ENCODE measurements around the gene CAMK1D.
"Not testable (repeated sequence)": the region's sequence is repeated elsewhere in the genome, so short reads cannot be mapped to it uniquely, and the experiment has no call there.

Gene CAMK1D

GRCh38 chr10:12470719-12471118, 121.4 kb downstream of the CAMK1D start:
- DNase-seq: no peak

DNA sequence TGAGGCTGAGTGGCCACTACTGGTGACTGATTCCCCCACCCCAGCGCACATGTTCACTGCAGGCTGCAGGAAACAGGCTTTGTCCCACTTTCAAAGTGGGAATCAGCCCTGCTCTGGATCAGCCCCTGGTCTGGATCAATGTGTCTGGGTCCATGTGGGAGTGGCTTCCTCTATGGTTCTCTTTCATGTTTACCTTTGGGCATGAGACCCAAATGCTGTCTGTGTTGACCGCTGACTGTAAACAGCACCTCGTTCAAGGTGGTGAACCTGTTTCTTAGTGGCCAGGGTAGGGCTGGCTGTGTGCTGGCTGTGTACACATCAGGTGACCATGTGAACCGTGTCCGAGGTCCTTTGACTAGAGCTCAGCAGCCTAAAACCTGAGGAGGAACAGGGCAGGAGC, 121.8 kb downstream of the CAMK1D start:
- DNase-seq: no peak

DNA sequence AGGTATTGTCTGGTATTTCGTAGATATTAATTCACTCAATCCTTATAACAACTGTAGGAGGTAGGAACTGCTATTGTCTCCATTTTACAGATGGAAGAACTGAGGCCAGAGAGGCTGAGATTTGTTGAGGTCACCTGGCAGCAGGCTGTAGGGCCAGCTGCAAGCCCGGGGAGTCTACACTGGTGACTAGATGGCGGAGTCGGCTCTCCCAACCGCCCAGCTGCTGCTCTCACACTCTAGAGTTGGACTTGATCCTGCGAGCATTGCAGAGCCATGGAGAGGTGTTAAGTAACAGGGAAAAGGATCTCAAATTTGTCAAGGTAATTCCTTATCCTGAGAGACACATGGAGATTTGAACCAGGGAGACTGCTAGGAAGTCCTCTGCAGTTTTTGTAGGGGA, 124.1 kb downstream of the CAMK1D start:
- no peak for DNase-seq

- DNase-seq: no peak
These were observed 125.5 kb downstream of the CAMK1D start for GRCh38 chr10:12474727-12475412.

DNA sequence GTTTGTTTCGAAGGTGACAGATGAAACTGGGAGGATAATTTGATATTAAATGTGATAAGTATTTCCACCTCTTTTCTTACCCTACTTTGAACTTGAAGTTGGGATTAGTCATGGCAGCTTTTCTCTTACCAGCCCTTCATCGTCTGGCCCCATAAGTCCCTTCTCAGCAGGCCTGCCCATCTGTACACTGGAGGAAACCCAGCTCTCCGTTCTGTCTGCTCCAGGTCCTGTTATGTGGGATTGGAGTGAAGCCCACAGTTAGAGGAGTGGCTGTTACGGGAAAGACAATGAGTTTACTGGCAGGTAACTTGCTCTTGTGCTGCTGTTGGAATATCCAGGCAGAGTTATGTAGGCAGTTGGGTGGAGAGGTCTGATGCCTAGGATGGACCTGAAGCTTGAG, 127.3 kb downstream of the CAMK1D start:
- no peak for DNase-seq

DNA sequence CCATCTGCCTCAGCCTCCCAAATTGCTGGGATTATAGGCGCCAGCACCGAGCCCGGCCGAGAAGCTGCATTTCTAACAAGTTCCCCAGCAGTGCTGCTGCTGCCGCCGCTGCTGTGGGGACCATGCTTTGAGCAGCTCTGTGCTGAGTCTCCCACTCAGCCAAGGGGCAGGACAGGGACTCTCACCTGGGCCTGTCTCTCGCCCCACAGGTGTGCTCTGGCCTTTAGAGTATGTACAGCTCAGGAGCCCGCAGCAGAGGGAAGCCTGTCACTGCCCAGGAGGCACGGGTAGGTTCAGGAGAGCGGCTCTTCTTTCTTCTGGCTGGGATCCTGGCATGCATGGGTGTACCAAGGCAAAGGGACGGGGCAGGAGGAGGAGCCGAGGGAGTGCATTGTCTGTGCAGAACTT, 130.1 kb downstream of the CAMK1D start:
- no peak for DNase-seq

- DNase-seq: no peak
These were observed 130.6 kb downstream of the CAMK1D start for GRCh38 chr10:12479924-12480323.

DNA sequence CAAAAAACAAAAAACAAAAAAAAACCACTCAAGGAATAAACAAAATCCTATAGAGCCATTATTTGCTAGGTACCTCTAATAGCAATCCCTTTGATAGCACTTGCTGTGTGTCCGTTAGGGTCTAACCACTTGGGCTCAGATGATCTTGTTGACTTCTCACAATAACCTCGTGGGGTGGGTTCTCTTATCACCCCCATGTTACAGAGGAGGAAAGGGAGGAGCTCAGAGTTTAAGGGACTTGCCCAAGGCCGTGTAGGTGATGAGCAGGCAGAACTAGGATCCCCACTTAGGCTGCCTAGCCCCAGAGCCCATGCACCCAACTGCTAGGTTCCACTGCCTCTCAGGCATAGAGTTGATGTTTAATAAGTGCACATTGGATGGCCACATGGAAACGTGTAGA, 131.1 kb downstream of the CAMK1D start:
- no peak for DNase-seq

DNA sequence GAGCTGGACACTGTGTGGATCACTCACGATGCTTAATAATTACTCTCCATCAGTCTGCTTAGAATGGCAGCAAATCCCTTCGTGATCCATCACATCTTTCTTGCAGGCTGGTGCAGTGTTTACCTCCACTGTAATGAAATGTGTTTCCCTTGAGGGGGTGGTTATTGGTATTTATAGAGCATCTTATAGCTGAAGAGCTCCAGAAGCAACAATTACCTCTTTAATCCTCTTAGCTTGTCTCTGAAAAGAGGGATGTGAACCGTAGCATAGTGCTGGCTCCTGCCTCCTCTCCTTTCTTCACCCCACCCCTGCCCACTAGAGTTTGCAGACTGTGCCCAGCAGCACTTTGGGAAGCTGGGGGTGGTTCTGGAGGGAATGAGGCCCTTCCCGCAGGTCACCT, 132.6 kb downstream of the CAMK1D start:
- DNase-seq: no peak

DNA sequence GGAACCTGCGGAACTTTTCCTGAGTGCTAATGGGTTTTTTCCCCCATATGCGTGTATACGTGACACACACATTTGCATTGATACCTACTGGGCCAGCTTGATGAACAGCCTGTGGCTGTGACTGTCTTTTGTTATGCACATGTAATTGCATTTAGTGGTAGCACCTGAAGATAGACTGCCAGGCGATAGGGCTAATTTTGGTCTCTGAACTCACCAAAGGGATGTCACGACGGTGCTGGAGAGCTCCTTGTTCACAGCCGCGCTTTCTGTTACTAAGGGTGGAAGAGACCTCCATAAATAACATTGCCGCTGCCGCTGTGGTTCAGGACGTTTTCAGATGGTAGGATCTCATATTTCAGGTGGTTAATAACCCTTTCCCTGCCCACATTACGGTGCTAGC, 133.2 kb downstream of the CAMK1D start:
- no peak for DNase-seq

GRCh38 chr10:12484002-12484918, 134.9 kb downstream of the CAMK1D start:
- DNase-seq: no peak

- peak in 2 of 5 experiments; percentile 10 to 46 for DNase-seq
These were observed 135.8 kb downstream of the CAMK1D start for GRCh38 chr10:12484941-12485805.

DNA sequence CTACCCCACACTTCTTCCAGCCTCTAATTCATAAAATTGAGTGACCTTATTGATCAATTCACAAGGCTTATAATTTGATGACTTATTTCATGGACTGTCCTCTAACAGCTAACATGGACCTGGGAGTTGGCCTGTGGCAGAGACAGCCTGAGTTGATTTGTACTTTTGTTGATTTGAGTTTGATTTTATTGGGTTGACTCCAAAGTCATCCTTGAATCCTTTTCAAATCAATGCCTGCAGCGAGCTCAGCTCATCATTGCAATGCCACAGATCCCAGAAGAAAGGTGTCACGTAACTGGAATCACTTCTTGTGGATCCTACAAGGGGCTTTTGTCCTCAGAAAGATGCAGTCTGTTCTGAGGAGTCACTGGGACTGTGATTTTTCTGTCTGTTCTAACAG, 138.0 kb downstream of the CAMK1D start:
- no peak for DNase-seq

DNA sequence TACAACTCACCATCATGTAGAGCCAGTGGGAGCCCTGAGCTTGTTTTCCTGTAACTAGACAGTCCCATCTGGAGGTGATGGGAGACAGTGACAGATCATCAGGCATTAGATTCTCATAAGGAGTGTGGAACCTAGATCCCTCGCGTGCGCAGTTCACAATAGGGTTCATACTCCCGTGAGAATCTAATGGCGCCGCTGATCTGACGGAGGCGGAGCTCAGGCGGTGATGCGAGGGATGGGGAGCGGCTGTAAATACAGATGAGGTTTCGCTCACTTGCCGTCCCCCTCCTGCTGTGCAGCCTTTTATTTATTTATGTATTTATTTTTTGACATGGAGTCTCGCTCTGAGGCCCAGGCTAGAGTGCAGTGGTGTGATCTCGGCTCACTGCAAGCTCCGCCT, 139.3 kb downstream of the CAMK1D start:
- DNase-seq: no peak

DNA sequence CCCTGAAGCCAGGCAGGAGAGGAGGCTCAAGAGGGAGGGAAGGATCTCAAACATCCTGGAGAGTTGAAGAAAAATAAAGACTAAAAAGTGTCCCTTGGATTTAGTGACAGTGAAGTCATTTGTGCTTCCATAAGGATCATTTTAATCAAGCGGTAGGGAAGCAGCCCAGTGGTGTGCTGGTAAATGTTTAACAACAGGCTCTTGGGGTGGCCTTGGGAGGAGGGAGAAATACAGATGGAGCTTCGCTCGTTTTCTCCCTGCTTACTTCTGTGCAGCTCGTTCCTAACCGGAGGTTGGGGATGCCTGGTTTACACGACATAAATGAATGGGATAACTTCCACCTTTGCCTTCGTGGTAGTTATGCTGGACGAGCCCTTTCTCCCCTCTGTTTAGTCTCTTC, 140.0 kb downstream of the CAMK1D start:
- no peak for DNase-seq

- no peak for DNase-seq
These were observed 140.5 kb downstream of the CAMK1D start for GRCh38 chr10:12489806-12490205.

GRCh38 chr10:12490963-12491362, 141.6 kb downstream of the CAMK1D start:
- DNase-seq: no peak

DNA sequence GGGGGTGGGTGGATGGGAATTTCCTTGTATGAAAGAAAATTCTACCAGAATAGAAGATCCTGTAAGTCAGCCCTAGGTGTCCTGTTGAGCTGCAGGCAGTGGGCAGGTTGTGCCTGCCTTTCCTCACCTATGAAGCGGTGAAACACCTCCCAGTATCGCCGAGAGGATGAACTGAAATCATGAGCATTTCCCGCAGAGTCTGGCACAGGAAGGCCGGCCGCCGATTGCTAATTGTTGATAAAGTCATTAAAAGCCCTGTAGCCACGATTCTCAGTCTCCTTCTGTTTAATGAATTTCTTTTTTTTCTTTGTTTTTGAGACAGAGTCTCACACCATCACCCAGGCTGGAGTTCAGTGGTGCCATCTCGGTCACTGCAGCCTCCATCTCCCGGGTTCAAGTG, 142.1 kb downstream of the CAMK1D start:
- DNase-seq: no peak

DNA sequence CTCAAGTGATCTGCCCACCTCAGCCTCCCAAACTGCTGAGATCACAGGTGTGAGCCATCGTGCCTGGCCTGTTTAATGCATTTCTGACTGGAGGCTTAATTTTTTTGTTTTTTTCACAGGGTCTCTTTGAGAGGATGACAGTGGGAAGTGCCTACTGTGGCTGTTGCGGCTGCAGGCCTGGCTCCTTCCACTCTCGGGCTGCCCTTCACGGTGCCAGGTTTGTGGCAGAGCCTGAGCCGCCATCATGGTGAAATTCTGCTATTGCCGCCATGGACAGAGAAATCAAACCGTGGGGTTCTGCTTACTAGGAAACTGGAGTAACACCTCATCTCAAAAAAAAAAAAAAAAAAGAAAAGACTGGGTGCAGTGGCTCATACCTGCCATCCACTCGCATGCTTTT, 142.7 kb downstream of the CAMK1D start:
- DNase-seq: no peak

GRCh38 chr10:12497046-12497445, 147.7 kb downstream of the CAMK1D start:
- DNase-seq: not testable (repeated sequence)

DNA sequence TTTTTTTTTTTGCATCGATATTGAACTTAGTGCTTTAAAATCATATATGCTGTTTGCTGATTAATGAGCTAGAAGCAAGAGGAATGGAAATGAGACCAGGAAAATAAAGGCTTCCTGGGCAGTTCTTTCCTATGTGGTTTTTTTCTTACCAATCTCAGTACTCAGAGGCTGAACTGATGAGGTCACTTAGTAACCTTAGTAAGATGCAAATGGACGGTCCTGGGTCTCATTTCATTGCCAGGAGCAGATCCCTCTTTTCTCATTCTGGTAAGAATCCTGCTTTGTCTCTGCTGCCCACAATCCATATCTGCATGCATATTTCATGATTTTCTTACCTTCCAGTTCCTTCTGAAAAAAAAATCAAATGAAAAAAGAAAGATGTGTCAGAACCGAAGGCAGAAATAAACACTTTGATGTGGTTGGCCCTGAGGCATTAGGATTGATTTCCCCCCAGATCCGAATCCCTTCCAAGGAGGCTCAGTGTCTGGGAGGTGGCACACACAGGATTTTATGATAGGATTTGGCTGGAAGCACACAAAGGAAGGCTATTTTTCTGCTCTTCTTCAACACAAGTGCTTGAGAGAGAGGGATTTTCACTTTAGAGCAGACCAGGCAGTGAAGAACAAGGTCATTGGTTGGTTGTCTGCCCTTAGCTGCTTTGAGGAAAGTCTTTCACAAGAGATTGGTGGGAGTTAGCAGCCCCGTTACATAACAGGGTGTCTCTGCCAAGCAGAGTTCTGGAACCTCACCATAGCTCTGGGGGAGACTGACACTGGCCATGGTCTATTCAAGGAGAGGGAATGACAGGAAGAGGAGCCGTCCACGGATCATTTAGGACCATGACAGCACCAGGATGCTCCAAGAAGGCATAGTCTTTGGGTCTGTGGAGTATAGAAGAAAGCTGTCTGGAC, 150.0 kb downstream of the CAMK1D start:
- DNase-seq: no peak

Measured in T-helper 2 cell (primary cell).